Naive thymus-derived CD4-positive, alpha-beta T cell (primary cell): ENCODE results near the gene SLC26A8. TPM values are rescaled to one million over a fixed set of nuclear protein-coding genes. Genes with fewer than 3 reads are reported as not detected.
A peak's percentile ranks its signal among the peaks of the same experiment; 100 is the strongest.

Source experiments
- ATAC-seq: fragments of 150-1000 bp; cut with Tn5 transposase; 2 replicates; pipeline ENCODE4 v1.10.0; 2021; ENCODE audit warnings: mild to moderate bottlenecking, moderate library complexity
- CTCF ChIA-PET: fragments of 350-600 bp; sonication (Branson Sonifier 250); formaldehyde crosslinking; loops from one replicate; lab custom pipeline; 2021; ENCODE audit warnings: antibody characterized with exemption; lab: Charles Lee
- POLR2A ChIA-PET: fragments of 350-600 bp; sonication (Branson Sonifier 250); formaldehyde crosslinking; loops from one replicate; lab custom pipeline; 2021; ENCODE audit warnings: antibody characterized with exemption, inconsistent platforms; lab: Charles Lee
- DNase-seq, 9 donors: peaks; one replicate each; pipeline versions ENCODE4 v3.0.0 to v3.0.0-alpha.2; 2020 to 2022; ENCODE audit warnings: mixed read lengths in 1 of 9
- H3K27ac ChIP-seq: one replicate; pipeline ENCODE4 v1.7.0; 2013; ENCODE audit warnings: mild to moderate bottlenecking, low read depth, low read length, moderate library complexity
- H3K27me3 ChIP-seq, 2 donors: one replicate each; pipeline ENCODE4 v1.7.0; 2013; ENCODE audit warnings: low read length in 2 of 2, mild to moderate bottlenecking in 2 of 2, moderate library complexity in 2 of 2; ENCODE audit not compliant: control insufficient read depth in 2 of 2, insufficient read depth in 2 of 2
- H3K36me3 ChIP-seq, 3 experiments: 1 replicate in 2 of 3; 2 replicates in 1 of 3; pipeline ENCODE4 v1.7.0; 2013; ENCODE audit warnings: low read length in 3 of 3, mild to moderate bottlenecking in 3 of 3, moderate library complexity in 1 of 3; ENCODE audit not compliant: insufficient read depth in 3 of 3, control insufficient read depth in 2 of 3
- H3K4me1 ChIP-seq, 2 donors: one replicate each; pipeline ENCODE4 v1.7.0; 2013; ENCODE audit warnings: low read length in 2 of 2, mild to moderate bottlenecking in 2 of 2, moderate library complexity in 1 of 2; ENCODE audit not compliant: control insufficient read depth in 2 of 2, insufficient read depth in 2 of 2
- H3K4me3 ChIP-seq: 2 replicates; pipeline ENCODE4 v1.7.0; 2013; ENCODE audit warnings: mild to moderate bottlenecking, low read length
- H3K9me3 ChIP-seq, 3 experiments: 1 replicate in 2 of 3; 2 replicates in 1 of 3; pipeline ENCODE4 v1.7.0; 2013; ENCODE audit warnings: low read length in 3 of 3; ENCODE audit not compliant: control insufficient read depth in 2 of 3
- H3K27ac Mint-ChIP-seq, 9 donors: one replicate each; pipeline ENCODE4 v1.8.0; 2020 to 2022; ENCODE audit warnings: mixed read lengths in 9 of 9, mild to moderate bottlenecking in 8 of 9, moderate library complexity in 5 of 9, inconsistent platforms in 2 of 9
- H3K27me3 Mint-ChIP-seq, 5 donors: one replicate each; pipeline ENCODE4 v1.8.0; 2021 to 2022; ENCODE audit warnings: mixed read lengths in 5 of 5, mild to moderate bottlenecking in 1 of 5
- H3K36me3 Mint-ChIP-seq, 5 donors: one replicate each; pipeline ENCODE4 v1.8.0; 2020 to 2022; ENCODE audit warnings: mixed read lengths in 5 of 5, mild to moderate bottlenecking in 3 of 5, inconsistent platforms in 1 of 5
- H3K4me1 Mint-ChIP-seq, 7 donors: one replicate each; pipeline ENCODE4 v1.8.0; 2020 to 2022; ENCODE audit warnings: mixed read lengths in 7 of 7, mild to moderate bottlenecking in 3 of 7, inconsistent platforms in 1 of 7
- H3K4me3 Mint-ChIP-seq, 10 donors: one replicate each; pipeline ENCODE4 v1.8.0; 2020 to 2022; ENCODE audit warnings: mild to moderate bottlenecking in 10 of 10, mixed read lengths in 10 of 10, moderate library complexity in 6 of 10, inconsistent platforms in 2 of 10
- H3K9me3 Mint-ChIP-seq, 11 donors: one replicate each; pipeline ENCODE4 v1.8.0; 2020 to 2022; ENCODE audit warnings: mixed read lengths in 11 of 11, mild to moderate bottlenecking in 4 of 11, inconsistent platforms in 1 of 11, moderate library complexity in 1 of 11
- intact Hi-C, 2 donors: fragments of 100-400 bp; cut with micrococcal nuclease; formaldehyde crosslinking; loops; one replicate each; pipeline ENCODE4 v1.15.1; 2023
- polyA plus RNA-seq, 2 donors: library from polyadenylated mRNA; unstranded; fragments of 300-500 nt; fragmentation: Illumina TruSeq; gene quantifications; one replicate each; pipeline ENCODE4 v1.2.3, GENCODE V29; 2021
- total RNA-seq, 6 experiments: library from RNA in 5 of 6; stranded (reverse) in 5 of 6; gene quantifications; 1 replicate in 5 of 6; 2 replicates in 1 of 6; pipeline ENCODE4 v1.2.3 and lab custom pipeline; 2021 to 2026

Gene SLC26A8, protein sequence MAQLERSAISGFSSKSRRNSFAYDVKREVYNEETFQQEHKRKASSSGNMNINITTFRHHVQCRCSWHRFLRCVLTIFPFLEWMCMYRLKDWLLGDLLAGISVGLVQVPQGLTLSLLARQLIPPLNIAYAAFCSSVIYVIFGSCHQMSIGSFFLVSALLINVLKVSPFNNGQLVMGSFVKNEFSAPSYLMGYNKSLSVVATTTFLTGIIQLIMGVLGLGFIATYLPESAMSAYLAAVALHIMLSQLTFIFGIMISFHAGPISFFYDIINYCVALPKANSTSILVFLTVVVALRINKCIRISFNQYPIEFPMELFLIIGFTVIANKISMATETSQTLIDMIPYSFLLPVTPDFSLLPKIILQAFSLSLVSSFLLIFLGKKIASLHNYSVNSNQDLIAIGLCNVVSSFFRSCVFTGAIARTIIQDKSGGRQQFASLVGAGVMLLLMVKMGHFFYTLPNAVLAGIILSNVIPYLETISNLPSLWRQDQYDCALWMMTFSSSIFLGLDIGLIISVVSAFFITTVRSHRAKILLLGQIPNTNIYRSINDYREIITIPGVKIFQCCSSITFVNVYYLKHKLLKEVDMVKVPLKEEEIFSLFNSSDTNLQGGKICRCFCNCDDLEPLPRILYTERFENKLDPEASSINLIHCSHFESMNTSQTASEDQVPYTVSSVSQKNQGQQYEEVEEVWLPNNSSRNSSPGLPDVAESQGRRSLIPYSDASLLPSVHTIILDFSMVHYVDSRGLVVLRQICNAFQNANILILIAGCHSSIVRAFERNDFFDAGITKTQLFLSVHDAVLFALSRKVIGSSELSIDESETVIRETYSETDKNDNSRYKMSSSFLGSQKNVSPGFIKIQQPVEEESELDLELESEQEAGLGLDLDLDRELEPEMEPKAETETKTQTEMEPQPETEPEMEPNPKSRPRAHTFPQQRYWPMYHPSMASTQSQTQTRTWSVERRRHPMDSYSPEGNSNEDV
- total RNA-seq (under 1 TPM in 2 of 5 experiments, not detected in 3; 0.27 to 0.66 TPM), polyA plus RNA-seq (not detected), total RNA-seq (lab: John Stamatoyannopoulos, UW) (not detected)

DNA sequence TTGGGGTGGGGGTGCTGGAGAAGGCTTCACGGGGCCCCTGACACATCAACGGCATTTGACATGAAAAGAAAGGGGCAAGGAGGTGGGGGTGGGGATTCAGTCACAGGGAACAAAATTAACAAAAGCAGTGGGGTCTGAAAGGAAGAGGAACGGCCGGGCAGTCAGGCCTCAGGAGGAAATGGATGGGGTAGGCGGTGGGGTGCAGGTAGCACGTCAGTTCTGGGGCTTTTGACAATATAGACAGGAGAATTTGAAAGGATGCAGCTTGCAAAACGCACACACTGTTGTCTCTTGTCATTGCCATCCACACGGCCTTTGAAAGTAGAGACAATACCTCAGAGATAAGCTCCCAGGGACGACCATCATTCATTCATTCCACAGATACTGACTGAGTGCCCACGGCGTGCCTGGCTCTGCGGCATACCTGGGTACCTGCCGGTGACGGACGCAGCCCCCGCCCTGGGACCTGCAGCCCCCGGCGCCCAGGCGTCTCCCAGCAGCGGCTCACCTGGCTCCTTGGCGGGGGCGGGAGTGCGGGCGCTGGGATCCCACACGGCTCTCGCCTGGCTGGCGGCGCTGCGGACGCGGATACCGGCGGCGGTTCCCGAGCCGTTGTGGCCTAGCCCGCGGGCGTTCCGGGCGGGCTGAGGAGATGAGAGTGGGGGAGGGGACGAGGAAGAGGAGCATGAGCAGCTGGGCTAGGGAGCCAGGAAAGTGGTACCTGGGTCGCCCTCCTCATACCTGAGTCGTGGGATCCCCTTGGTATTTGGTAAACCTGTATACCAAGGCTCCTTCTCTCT lies at the start of gene SLC26A8:
Gene SLC26A8 (minus strand): TSS at position 646 of the 800 bp plus-strand sequence. CDS start 4,934 bp downstream, outside the sequence.
- ChIA-PET CTCF (interaction anchor here (0.6 to 0.7 kb wide), 2 partner anchors 104 to 335 kb away, joined by 3 to 7 read pairs; no protein-coding TSS in a partner anchor), POLR2A (no interaction called here)
- Mint-ChIP-seq H3K27me3 (peaks cover 24 to 36% (median 28%) of the 10 kb centered on the region in 5 donors), H3K4me3 (peak within 1 kb of the TSS in 4 of 10 donors; percentile 14 to 56 (median 35)), H3K36me3 (peaks cover 0 to 5% (median 0%) of the 10 kb centered on the region in 5 donors), H3K9me3 (peaks cover 0 to 2% (median 0%) of the 10 kb centered on the region in 11 donors), H3K27ac (no peak within 1 kb of the TSS), H3K4me1 (peaks cover 6 to 24% (median 18%) of the 10 kb centered on the region in 7 donors)
- Histone ChIP-seq H3K27ac (no peak within 1 kb of the TSS), H3K36me3 (peaks cover 0 to 7% (median 0%) of the 10 kb centered on the region in 3 experiments), H3K9me3 (no peaks in the 10 kb centered on the region), H3K27me3 (no peaks in the 10 kb centered on the region), H3K4me3 (no peak within 1 kb of the TSS), H3K4me1 (peaks cover 0 to 2% of the 10 kb centered on the region in 2 donors)
- intact Hi-C loops = no loop called here
- no peak for ATAC-seq
- no peak for DNase-seq

GRCh38 chr6:36073587-36073986 lies 49.1 kb upstream of the SLC26A8 start:
- Mint-ChIP-seq H3K36me3 (peaks cover 0 to 28% (median under 1%) of the 10 kb centered on the region in 5 donors), H3K9me3 (no peaks in the 10 kb centered on the region), H3K4me3 (no peak overlapping the region), H3K4me1 (peaks cover 12 to 50% (median 38%) of the 10 kb centered on the region in 7 donors), H3K27me3 (no peaks in the 10 kb centered on the region), H3K27ac (peak overlapping the region in 4 of 9 donors; percentile 3 to 61 (median 6))
- Histone ChIP-seq H3K4me3 (no peak overlapping the region), H3K27ac (no peak overlapping the region), H3K36me3 (peaks cover 0 to 23% (median 14%) of the 10 kb centered on the region in 3 experiments), H3K4me1 (no peaks in the 10 kb centered on the region), H3K27me3 (no peaks in the 10 kb centered on the region), H3K9me3 (no peaks in the 10 kb centered on the region)
- POLR2A ChIA-PET = interaction anchor here (1.0 to 1.2 kb wide), 2 partner anchors 40 to 45 kb away, joined by 4 read pairs; no protein-coding TSS in a partner anchor
- DNase-seq (no peak), ATAC-seq (no peak)
- intact Hi-C loops = no loop called here
- CTCF ChIA-PET = interaction anchor here (0.7 to 2.1 kb wide), 5 partner anchors 9 to 45 kb away, joined by 3 to 11 read pairs (median 3); no protein-coding TSS in a partner anchor

DNA sequence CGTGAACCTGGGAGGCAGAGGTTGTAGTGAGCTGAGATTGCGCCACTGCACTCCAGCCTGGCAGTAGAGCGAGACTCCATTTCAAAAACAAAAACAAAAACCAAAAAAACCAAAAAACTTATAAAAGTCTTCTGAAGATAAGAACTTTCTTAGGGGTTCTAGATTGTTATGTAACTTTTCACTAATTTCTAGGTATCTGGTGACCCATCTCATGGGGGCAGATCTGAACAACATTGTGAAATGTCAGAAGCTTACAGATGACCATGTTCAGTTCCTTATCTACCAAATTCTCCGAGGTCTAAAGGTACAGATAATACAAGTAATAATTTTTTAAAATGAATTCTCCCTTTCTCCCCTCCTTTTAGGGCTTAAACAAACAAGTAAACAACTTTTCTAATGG lies 48.2 kb upstream of the SLC26A8 start:
- ATAC-seq (no peak), DNase-seq (no peak)
- Mint-ChIP-seq H3K36me3 (peaks cover 0 to 25% (median 3%) of the 10 kb centered on the region in 5 donors), H3K4me1 (peaks cover 18 to 59% (median 47%) of the 10 kb centered on the region in 7 donors), H3K4me3 (no peak overlapping the region), H3K27ac (peak overlapping the region in 6 of 9 donors; percentile 7 to 86 (median 15)), H3K27me3 (no peaks in the 10 kb centered on the region), H3K9me3 (no peaks in the 10 kb centered on the region)
- CTCF ChIA-PET = no interaction called here
- H3K4me3 ChIP-seq = no peak overlapping the region
- peaks cover 0 to 17% (median 7%) of the 10 kb centered on the region in 3 experiments for H3K36me3 ChIP-seq
- H3K27ac ChIP-seq = no peak overlapping the region
- no peaks in the 10 kb centered on the region for H3K9me3 ChIP-seq
- H3K27me3 ChIP-seq = no peaks in the 10 kb centered on the region
- intact Hi-C loops = no loop called here
- H3K4me1 ChIP-seq = no peaks in the 10 kb centered on the region
- POLR2A ChIA-PET = no interaction called here

DNA sequence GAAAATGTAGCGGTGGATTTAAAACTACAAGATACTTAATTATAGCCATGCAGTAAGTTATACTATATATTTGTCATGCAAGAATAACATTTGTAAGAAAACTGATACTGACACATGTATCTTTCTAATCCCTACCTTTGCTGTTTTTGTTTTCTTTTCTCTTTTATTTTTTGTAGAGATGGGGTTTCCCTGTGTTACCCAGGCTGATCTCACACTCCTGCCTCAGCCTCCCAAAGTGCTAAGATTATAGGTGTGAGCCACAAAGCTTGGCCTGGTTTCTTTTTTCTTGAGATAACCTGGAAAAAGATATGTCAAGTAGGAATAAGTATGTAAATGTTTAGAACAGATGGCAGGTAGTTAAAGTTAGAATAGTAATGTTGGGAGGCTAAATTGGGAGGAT lies 47.3 kb upstream of the SLC26A8 start:
- no peaks in the 10 kb centered on the region for H3K27me3 Mint-ChIP-seq
- CTCF ChIA-PET = interaction anchor here (2.7 kb wide), 1 partner anchor 44 kb away, joined by 10 read pairs; the partner anchor contains the start of gene MAPK14
- Histone ChIP-seq H3K27ac (peak overlapping the region; percentile 19), H3K4me3 (no peak overlapping the region), H3K36me3 (peaks cover 0 to 12% (median 4%) of the 10 kb centered on the region in 3 experiments), H3K4me1 (no peaks in the 10 kb centered on the region), H3K9me3 (no peaks in the 10 kb centered on the region), H3K27me3 (no peaks in the 10 kb centered on the region)
- no peaks in the 10 kb centered on the region for H3K9me3 Mint-ChIP-seq
- H3K4me1 Mint-ChIP-seq = peaks cover 25 to 62% (median 55%) of the 10 kb centered on the region in 7 donors
- ATAC-seq (no peak), DNase-seq (no peak)
- intact Hi-C loops = no loop called here
- POLR2A ChIA-PET = interaction anchor here (0.6 kb wide), 1 partner anchor 273 kb away, joined by 5 read pairs; no protein-coding TSS in a partner anchor
- peaks cover 0 to 22% (median 4%) of the 10 kb centered on the region in 5 donors for H3K36me3 Mint-ChIP-seq
- H3K27ac Mint-ChIP-seq = peak overlapping the region in 4 of 9 donors; percentile 14 to 81 (median 64)
- no peak overlapping the region for H3K4me3 Mint-ChIP-seq

- ChIA-PET POLR2A (interaction anchor here (0.6 kb wide), 1 partner anchor 273 kb away, joined by 5 read pairs; no protein-coding TSS in a partner anchor), CTCF (interaction anchor here (2.7 kb wide), 1 partner anchor 43 kb away, joined by 10 read pairs; the partner anchor contains the start of gene MAPK14)
- Histone ChIP-seq H3K4me1 (no peaks in the 10 kb centered on the region), H3K36me3 (peaks cover 0 to 8% (median 0%) of the 10 kb centered on the region in 3 experiments), H3K9me3 (no peaks in the 10 kb centered on the region), H3K27me3 (no peaks in the 10 kb centered on the region), H3K4me3 (no peak overlapping the region), H3K27ac (peak overlapping the region; percentile 19)
- Mint-ChIP-seq H3K36me3 (peaks cover 0 to 17% (median 4%) of the 10 kb centered on the region in 5 donors), H3K9me3 (no peaks in the 10 kb centered on the region), H3K27me3 (no peaks in the 10 kb centered on the region), H3K4me3 (no peak overlapping the region), H3K4me1 (peaks cover 29 to 67% (median 59%) of the 10 kb centered on the region in 7 donors), H3K27ac (peak overlapping the region in 3 of 9 donors; percentile 14 to 81 (median 69))
- DNase-seq = no peak
- intact Hi-C loops = no loop called here
- no peak for ATAC-seq
Measured at GRCh38 chr6:36071281-36071680, 46.8 kb upstream of the SLC26A8 start.
